Breast epithelium (tissue), 4 donors: ENCODE data around the gene PTPN3. TPM values are rescaled to one million over a fixed set of nuclear protein-coding genes. Genes with fewer than 3 reads are reported as not detected.

Experiments
- DNase-seq, 2 donors: peaks; one replicate each; pipeline ENCODE4 v3.0.0-alpha.2; 2019; ENCODE audit warnings: low spot score in 2 of 2
- H3K27ac ChIP-seq, 2 donors: fragments of 200-600 bp; sonication (generic) in 1 of 2; one replicate each; pipeline ENCODE4 v1.5.1; 2016 to 2019; ENCODE audit warnings: mild to moderate bottlenecking in 1 of 2
- H3K27me3 ChIP-seq, 2 donors: fragments of 200-600 bp; sonication (generic) in 1 of 2; one replicate each; pipeline versions ENCODE4 v1.5.1 to v1.6.0; 2017 to 2019; ENCODE audit warnings: control low read depth in 1 of 2, mild to moderate bottlenecking in 1 of 2
- H3K36me3 ChIP-seq: fragments of 200-600 bp; one replicate; pipeline ENCODE4 v1.5.1; 2019
- H3K4me1 ChIP-seq, 2 donors: fragments of 200-600 bp; sonication (generic); one replicate each; pipeline ENCODE4 v1.5.1; 2016 to 2019; ENCODE audit warnings: control low read depth in 1 of 2
- H3K4me3 ChIP-seq, 3 donors: fragments of 200-600 bp; sonication (generic); 1 replicate in 2 of 3; 2 replicates in 1 of 3; pipeline ENCODE4 v1.5.1; 2016 to 2019; ENCODE audit warnings: mild to moderate bottlenecking in 3 of 3, moderate library complexity in 2 of 3
- H3K9me3 ChIP-seq, 2 donors: fragments of 200-600 bp; sonication (generic) in 1 of 2; one replicate each; pipeline ENCODE4 v1.5.1; 2016 to 2019; ENCODE audit warnings: control low read depth in 1 of 2
- CTCF ChIP-seq, 3 donors: fragments of 450-650 bp; IDR thresholded peaks; one replicate each; pipeline ENCODE4 v1.5.1; 2016 to 2017; ENCODE audit warnings: antibody characterized with exemption in 3 of 3, mild to moderate bottlenecking in 3 of 3, moderate library complexity in 3 of 3
- POLR2A ChIP-seq: fragments of 450-650 bp; IDR thresholded peaks from one replicate; pipeline ENCODE4 v1.6.1; 2016; ENCODE audit warnings: antibody characterized with exemption, mild to moderate bottlenecking, moderate library complexity
- POLR2AphosphoS5 ChIP-seq, 3 donors: sonication (generic); formaldehyde crosslinking; IDR thresholded peaks; one replicate each; pipeline ENCODE4 v1.6.1; 2017; ENCODE audit warnings: antibody characterized with exemption in 3 of 3
- intact Hi-C: fragments of 100-400 bp; cut with DNase I; formaldehyde crosslinking; loops from one replicate; pipeline ENCODE4 v1.15.1; 2023; ENCODE audit warnings: low total_unique reads
- total RNA-seq, 3 donors: library from RNA; depleted of rRNA; stranded (reverse); fragments of >200 nt; gene quantifications; one replicate each; pipeline ENCODE4 v1.1.0, GENCODE V29; 2016

Gene PTPN3
- total RNA-seq, 3 donors from 2014 or later, result 4.2 to 21.2 (median 14.4) TPM

GRCh38 chr9:109379513-109379912, 118.6 kb downstream of the PTPN3 start:
- TF ChIP-seq POLR2A (no peak), POLR2AphosphoS5 (IDR thresholded peaks at IDR 0.05) (no peak), CTCF (IDR thresholded peaks at IDR 0.05) (no peak)
- Histone ChIP-seq H3K36me3 (no peaks in the 10 kb centered on the region), H3K27ac (no peak overlapping the region), H3K4me1 (no peaks in the 10 kb centered on the region), H3K9me3 (no peaks in the 10 kb centered on the region), H3K4me3 (no peak overlapping the region), H3K27me3 (no peaks in the 10 kb centered on the region)
- intact Hi-C loops, result no loop called here
- no peak for DNase-seq

GRCh38 chr9:109378316-109378715, 119.8 kb downstream of the PTPN3 start:
- H3K36me3 ChIP-seq, result no peaks in the 10 kb centered on the region
- no peaks in the 10 kb centered on the region for H3K27me3 ChIP-seq
- DNase-seq, result no peak
- no peak overlapping the region for H3K4me3 ChIP-seq
- intact Hi-C loops, result no loop called here
- TF ChIP-seq CTCF (IDR thresholded peaks at IDR 0.05) (no peak), POLR2A (no peak), POLR2AphosphoS5 (IDR thresholded peaks at IDR 0.05) (no peak)
- no peaks in the 10 kb centered on the region for H3K4me1 ChIP-seq
- H3K27ac ChIP-seq, result no peak overlapping the region
- no peaks in the 10 kb centered on the region for H3K9me3 ChIP-seq

- no peak overlapping the region for H3K4me3 ChIP-seq
- TF ChIP-seq CTCF (IDR thresholded peaks at IDR 0.05) (no peak), POLR2AphosphoS5 (IDR thresholded peaks at IDR 0.05) (no peak), POLR2A (no peak)
- no peaks in the 10 kb centered on the region for H3K36me3 ChIP-seq
- H3K27me3 ChIP-seq, result no peaks in the 10 kb centered on the region
- peaks cover 0 to 5% of the 10 kb centered on the region in 2 donors for H3K9me3 ChIP-seq
- H3K4me1 ChIP-seq, result no peaks in the 10 kb centered on the region
- no peak for DNase-seq
- H3K27ac ChIP-seq, result no peak overlapping the region
- intact Hi-C loops, result no loop called here
These were observed 125.9 kb downstream of the PTPN3 start for GRCh38 chr9:109372246-109372645.

- DNase-seq, result no peak
- TF ChIP-seq POLR2A, result no peak
- no peak for TF ChIP-seq POLR2AphosphoS5 (IDR thresholded peaks at IDR 0.05)
- no peak for TF ChIP-seq CTCF (IDR thresholded peaks at IDR 0.05)
- no peak overlapping the region for H3K27ac ChIP-seq
- intact Hi-C loops, result no loop called here
- no peaks in the 10 kb centered on the region for H3K4me1 ChIP-seq
- H3K4me3 ChIP-seq, result no peak overlapping the region
- H3K36me3 ChIP-seq, result no peaks in the 10 kb centered on the region
- peaks cover 0 to 5% of the 10 kb centered on the region in 2 donors for H3K9me3 ChIP-seq
- H3K27me3 ChIP-seq, result no peaks in the 10 kb centered on the region
These were observed 126.7 kb downstream of the PTPN3 start for GRCh38 chr9:109371374-109371773.

- H3K4me3 ChIP-seq, result no peak overlapping the region
- no peak for DNase-seq
- intact Hi-C loops, result no loop called here
- H3K27ac ChIP-seq, result no peak overlapping the region
- H3K36me3 ChIP-seq, result no peaks in the 10 kb centered on the region
- no peaks in the 10 kb centered on the region for H3K27me3 ChIP-seq
- no peak for TF ChIP-seq POLR2A
- no peak for TF ChIP-seq POLR2AphosphoS5 (IDR thresholded peaks at IDR 0.05)
- no peak for TF ChIP-seq CTCF (IDR thresholded peaks at IDR 0.05)
- no peaks in the 10 kb centered on the region for H3K4me1 ChIP-seq
- peaks cover 0 to 5% of the 10 kb centered on the region in 2 donors for H3K9me3 ChIP-seq
These were observed 128.8 kb downstream of the PTPN3 start for GRCh38 chr9:109369285-109369684.
